NCI-H1092 treated with DMSO at 0.1 percent for 48 hours (cell line): Measurements from ENCODE around the gene SHC3.

ENCODE experiments used
- DNase-seq: peaks from one replicate; lab custom pipeline; 2025; lab: John Stamatoyannopoulos, UW

The SHC3 gene

DNA sequence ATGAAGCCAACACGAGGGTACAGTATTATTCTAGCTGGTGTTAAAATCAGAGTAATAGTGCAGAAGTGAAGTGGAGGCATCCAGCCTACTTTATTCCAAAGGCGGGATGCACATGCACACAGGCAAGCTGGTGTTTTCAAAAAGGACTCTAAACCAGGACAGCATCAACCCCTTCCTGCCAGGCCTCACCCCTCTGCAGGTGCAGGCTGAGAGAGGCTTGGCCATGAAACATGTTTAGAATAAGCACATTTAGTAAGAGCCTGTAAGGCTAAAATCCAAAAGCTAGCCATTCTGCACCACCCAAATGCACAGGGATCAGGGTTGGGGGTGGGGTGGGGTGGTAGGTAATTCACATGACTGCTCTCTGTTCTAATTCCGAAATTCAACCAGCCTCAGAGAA, 71.2 kb downstream of the SHC3 start:
- no peak for DNase-seq

DNA sequence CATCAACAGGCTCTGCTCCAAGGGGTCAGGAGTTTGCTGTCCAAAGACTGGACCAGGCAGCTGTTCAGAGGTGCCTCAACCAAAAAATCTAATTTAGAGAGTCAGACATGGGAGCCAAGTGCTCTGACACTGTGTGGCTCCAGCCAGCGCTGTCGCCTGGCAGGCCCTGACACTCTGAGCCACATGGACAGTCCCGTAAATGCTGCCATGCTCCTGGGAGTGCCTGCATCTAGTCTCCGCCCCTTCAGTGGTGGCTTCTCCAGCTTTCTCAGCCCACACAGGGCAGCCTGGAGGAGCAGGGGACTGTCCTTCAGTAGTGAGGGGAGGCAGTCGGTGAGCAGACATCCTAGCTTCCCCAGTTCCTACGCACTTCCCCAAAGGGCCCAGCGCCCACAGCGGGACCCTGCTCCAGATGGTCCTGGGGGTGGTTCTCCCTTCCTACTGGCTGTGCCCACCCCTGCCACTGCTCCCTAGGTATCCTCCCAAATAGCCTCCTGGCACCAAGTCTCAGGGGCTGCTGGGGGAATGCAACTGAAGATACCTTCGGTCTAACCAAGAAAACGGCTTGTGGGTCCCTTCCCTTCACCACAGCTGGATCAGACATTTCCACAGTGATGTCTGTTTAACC, 72.3 kb downstream of the SHC3 start:
- no peak for DNase-seq

DNA sequence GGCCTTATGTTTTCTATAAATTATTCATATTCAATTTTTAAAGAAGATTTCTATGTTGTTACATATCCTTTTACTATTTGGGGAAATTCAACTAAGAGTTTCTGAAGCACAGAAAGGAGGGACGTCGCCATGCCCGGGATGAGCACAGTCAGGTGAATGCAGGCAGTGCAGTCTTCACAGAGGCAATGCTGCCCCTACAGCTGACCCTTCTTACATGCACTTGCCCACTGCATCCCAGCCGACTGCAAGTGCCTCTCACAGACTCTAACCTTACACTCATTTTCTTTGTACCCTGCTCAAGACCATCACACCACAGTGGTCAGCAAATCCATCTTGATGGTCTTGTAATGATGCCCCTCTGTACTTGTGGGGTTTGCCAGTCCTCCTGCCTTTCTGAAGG, 73.8 kb downstream of the SHC3 start:
- DNase-seq, result no peak

DNA sequence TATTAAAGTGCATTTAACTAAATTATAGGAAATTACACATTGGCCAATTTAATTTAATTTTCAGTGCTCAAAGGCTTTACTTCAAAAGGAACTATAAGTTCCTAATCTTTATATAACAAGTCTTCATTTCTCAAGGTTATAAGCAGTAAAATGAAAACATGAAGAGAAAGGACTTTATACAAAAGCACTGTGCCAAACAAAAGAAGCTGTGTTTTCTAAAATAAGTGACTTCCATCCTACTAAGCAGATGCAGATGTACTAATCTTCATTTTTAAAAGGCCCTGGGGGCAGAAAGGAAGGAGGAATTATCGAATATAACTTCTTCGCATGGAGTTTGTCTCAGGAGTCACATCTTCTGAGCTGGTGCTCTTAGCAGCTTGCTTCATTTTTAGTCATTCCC, 81.4 kb downstream of the SHC3 start:
- no peak for DNase-seq

DNA sequence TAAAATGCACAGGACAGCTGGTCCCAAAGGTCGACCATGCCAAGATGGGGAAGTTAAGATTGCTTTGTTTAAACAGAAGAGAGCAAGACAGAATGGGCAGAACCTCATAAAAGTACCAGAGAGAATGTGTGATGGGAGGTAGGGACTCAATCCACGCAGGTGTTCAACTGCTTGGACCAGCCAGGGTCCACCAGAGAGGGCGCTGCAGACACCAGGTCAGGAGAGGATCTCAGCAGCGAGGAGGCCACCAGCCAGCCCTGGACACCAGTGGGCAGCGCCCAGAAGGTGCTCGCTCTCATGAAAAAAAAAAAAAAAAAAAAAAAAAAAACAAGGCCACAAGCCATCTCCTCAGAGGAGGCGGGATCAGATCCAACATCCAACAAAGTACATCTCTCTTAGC, 81.8 kb downstream of the SHC3 start:
- no peak for DNase-seq

DNA sequence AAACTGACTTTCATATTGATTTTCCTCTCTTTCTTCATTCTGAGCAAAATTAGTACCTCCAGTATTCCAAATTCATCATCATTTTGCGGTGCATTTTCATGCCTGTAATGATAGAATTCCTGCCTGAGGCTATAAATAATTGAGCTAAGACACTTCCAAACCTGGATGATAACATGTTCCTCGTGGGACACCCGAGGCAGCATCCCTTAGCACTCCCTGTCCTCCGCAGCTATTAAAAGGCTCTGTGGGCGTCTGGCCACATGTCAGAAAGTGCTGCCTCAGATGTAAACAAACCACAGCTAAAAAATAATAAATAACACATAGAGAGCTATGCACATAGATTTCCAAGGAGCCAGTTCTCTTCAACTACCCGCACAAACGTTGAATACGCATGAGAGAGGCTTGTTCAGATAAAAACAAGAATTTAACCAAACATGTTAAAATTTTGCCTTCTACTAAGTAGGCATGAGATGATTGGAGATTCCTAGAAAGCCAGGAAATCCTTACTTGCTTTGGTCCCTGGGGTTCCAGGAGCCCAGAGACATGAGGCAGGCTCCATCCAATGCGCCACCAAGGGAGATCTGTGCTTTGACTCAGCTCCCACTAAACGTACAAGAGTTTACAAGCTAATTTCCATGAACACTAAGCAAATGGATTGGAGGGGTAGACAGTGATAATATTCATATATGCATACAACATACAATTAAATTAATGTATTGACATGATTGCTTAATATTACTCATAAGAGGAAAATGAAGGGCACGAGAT, 82.7 kb downstream of the SHC3 start:
- DNase-seq, result no peak

DNA sequence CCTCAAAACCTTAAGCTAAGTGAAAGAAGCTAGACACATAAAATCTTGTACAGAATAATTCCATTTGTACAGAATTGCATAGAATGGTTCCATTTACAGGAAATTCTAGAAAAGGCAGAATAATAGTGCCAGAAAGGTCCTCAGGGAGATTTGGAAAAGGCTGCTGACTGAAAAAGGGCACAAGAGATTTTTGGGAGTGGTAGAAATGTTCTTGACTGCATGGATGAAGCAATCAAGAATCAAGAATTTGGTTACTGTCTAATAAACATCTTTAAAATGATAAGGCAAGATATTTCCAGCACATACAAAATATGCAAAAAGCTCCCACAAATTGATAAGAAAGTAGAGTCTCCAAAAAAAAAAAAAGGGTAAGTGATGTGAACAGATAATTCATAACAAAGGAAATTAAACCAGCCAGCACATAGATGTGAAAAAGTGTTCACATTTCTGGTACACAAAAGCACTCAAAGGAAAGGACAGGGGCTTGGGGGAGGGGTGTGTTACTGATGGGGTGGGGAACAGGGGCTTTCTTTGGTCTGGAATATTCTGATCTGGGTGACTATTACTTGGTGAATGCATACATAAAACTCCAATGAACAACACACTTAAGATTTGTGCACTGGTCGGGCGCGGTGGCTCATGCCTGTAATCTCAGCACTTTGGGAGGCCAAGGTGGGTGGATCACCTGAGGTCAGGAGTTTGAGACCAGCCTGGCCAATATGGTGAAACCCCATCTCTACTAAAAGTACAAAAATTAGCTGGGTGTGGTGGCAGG, 85.2 kb downstream of the SHC3 start:
- DNase-seq, result no peak

DNA sequence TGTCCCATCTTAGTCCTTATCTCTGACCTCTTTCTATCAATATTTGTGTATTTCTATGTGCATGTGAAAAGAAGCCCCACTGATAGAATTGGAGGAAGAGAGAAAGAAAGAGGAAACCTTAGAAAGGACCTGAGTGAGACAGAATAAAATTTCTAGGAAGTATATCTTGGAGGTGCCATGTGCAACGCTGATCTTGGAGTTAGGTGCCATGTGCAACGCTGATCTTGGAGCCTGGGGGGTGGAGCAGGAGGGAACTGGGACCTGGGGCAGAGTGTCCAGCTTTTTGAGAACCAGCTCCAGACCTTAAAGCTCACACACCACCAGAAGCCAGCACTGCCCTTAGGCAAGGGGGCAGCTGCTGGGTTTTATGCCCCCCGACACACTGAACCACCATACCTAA, 89.4 kb downstream of the SHC3 start:
- no peak for DNase-seq

DNA sequence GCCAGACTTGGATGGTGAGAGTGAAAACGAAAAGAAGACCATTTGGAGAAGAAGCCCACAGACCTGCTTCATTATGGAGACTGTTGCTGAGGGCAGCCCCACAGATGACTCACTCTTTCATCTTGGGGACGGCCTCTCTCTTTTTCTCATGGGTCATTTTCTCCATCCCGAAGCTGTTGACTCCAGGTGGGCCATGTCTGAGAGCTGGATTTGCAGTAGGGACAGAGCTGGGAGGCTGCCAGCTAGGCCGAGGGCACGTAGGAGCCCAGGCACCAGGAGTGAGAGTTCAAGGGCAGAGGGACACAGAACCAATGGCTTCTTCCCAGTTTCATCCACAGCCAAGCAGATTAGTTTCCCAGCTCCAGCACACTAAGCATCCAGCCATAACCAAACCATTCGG, 95.0 kb downstream of the SHC3 start:
- no peak for DNase-seq

DNA sequence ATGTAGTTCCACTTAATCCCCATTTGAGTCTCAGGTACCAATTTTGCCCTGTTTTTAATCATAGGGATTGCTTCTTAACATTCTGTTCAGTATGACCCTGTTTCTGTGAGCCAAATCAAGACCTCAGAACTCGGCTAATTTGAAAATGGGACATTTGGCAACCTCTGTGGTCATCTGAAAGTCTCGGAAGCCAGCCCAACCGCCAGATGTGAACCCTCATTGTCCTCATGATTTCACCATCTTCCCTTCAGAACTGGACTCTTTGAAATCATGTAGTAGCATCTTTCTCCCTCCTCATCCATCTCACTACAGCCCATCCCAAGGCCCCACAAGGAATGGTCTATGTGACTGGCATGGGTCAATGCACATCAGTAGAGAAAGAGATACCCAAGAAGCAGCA, 98.4 kb downstream of the SHC3 start:
- DNase-seq, result no peak

DNA sequence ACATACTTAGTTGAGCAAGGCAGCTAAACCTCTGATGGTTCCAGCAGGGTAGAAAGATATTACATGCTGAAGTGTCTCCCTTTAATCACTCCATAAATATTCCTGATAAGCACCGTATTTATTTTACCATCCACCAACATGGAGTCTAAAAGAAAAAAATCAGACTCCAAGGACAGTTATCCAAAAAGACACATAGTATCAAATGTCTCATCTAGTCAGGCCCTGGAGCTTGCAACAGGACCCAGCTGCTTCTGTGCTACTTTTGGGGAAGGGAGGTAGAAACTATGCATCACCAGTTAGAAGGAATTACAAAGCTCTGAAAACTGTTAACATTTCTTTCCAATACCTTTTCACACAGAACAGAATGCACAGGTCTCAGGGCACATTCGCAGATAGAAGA, 99.2 kb downstream of the SHC3 start:
- DNase-seq, result no peak

DNA sequence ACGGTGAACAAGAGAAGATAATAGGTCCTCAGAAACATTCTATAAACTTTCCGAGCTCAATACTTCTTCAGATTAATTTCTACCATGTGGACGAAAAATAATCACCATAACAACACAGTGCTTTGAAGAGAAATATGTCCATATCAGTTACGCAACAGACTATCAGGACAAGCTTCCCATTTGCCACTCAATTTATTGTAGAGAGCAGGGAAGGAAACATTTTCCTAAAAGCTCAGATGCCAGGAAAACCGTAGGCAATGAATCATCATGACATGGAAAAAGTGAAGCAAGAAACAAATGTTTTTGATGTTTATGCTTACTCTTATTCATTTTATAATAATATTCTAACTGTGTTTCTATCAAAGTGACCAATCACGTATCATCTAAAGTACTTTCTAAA, 99.8 kb downstream of the SHC3 start:
- DNase-seq, result no peak

DNA sequence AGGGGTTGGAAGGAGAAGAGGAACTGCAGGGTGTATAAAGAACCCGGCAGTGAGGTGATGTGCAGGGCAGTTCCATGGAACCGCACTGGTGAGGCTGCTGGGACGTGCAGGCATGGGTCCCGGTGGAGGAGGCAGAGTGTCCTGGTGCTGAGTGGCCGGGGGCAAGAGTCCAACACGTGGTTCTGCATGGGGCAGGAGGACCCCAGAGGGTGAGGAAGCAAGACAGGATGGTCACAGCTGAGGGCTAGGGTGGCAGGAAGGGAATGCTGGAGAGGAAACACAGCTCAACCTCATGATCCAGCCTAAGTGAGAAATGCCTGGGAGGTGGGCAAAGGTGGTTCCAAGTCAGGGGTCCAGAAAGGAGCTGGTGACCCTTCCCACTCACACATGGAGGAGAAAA, 100.2 kb downstream of the SHC3 start:
- no peak for DNase-seq

DNA sequence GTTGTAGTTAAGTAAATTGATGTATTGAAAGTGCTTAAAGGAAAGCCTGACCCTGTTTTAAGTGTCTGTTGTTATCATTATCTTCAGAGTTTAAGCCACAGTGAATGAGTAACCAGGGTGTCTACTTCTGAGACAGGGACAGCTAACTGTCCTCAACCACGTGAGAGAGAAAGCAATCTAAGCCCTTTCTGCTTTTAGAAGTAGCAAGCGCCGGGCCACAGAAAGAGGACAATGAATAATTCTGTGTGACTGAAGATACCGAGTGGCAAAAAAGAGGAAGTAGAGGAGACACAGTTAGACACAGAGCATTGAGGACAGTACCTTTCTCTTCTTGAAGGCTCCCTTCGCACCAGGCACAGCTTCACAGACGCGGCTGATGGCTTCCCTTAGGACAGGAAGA, 101.1 kb downstream of the SHC3 start:
- DNase-seq, result no peak

DNA sequence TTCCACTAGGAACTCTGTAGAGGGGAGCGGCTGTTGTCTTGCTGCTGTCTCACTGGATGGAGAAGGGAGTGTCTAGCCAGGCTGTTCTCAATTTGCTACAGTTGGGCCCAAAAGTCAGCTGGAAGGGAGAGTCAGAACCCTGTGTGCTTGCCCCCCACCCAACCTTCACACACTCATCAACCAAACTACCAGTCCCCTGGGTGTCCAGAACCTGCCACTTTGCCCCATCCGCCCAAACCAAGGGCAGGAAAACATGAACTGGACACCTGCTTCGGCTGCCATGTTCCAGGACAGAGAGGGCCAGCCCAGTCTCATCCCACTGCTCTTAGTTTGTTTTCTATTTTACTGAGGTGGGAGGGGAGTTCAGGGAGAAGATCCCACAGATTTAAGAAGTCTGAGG, 105.2 kb downstream of the SHC3 start:
- DNase-seq, result no peak

DNA sequence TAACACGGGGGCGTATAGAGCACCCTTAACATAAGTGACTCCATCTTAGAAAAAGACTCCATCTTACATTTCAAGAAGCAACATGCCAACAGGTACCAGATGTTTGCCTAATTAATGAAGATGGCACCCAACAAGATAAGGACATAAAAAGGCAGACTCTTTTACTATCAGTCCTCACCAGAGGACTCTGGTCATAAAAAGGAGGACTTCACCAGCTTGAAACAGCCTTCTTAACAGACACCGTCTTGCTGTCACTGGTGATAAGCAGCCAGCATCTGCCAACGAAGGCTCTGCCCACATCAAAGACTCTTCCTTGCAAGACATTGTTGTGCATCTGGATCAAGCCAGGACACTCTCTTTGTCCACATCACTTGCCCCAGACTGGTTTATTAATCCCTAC, 107.0 kb downstream of the SHC3 start:
- no peak for DNase-seq

DNA sequence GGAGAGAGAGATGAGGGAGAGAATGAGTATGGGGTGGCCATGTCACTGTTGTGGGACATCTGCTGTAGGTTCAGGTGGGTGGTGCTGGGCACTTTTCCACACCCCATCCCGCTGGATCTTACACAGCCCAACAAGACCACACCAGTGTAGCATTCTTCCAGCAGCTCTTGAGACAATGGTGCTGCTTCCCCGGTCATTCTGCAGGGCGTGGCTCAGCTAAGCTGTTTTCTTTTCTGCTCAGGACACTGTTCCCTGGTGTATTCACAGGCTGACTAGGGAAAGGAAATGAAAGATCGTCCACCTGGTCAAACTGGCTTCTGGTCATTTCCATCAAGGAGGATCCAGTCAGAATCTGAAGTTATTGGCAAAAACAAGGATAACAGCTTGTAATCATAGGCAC, 111.8 kb downstream of the SHC3 start:
- no peak for DNase-seq

DNA sequence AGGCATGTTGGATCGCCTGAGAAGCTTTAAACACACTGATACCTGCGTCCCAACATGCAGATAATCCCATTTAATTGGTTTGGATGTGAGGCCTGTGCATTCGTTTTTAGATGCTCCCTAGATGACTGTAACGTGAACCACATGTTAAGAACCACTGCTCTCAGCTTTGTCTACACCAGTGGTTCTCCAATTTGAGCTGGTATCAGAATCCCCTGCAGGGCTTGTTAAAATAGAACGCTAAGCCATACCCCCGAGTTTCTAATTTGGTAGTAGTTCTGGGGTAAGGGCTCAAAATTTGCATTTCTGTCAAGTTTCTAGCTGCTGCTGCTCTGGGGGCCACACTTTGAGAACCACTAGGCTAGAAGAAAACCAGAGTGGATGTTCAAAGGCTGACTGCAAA, 112.7 kb downstream of the SHC3 start:
- DNase-seq, result no peak

DNA sequence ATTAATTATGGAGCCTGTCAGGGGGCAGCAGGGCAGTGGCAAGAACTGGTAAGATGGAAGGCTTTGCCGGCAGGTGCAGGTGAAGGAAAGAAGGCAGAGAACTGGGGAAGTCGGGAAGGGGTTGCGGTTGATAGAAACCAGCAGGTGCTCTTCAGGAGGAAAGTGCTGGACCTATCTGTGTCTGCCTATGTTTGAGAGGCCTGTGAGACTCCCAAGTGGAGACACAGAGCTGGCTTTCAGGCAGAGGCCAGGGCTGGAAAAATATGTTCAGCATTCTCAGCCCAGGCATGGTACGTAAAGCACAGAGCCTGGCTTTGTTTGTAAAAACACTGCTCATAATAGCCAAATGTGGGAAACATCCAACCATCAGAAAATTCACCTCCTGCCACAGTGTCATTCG, 117.8 kb downstream of the SHC3 start:
- no peak for DNase-seq

DNA sequence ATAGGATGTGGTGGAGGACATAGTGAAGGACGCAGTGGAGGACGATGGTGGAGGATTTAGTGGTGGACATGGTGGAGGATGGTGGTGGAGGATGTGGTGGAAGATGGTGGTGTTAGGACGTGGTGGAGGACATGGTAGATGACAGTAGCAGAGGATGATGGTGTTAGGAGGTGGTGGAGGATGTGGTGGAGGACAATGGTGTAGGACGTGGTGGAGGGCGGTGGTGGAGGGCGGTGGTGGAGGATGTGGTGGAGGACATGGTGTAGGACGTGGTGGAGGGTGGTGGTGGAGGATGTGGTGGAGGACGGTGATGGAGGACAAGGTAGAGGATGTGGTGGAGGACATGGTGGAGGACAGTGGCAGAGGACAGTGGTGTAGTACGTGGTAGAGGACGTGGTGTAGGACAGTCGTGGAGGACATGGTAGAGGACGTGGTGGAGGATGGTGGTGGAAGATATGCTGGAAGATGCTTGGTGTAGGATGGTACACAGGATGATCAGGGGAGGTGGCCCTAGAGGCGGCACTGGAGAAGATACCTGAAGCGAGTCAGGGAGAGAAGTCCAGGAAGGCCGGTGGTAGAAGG, 118.6 kb downstream of the SHC3 start:
- DNase-seq, result no peak

DNA sequence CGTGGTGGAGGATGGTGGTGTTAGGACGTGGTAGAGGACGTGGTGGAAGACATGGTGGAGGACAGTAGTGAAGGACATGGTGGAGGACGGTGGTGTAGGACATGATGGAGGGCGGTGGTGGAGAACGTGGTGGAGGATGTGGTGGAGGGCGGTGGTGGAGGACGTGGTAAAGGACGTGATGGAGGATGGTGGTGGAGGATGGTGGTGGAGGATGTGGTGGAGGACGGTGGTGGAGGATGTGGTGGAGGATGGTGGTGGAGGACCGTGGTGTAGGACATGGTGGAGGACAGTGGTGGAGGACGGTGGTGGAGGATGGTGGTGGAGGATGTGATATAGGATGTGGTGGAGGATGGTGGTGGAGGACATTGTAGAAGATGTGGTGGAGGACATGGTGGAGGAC, 119.7 kb downstream of the SHC3 start:
- DNase-seq, result no peak

DNA sequence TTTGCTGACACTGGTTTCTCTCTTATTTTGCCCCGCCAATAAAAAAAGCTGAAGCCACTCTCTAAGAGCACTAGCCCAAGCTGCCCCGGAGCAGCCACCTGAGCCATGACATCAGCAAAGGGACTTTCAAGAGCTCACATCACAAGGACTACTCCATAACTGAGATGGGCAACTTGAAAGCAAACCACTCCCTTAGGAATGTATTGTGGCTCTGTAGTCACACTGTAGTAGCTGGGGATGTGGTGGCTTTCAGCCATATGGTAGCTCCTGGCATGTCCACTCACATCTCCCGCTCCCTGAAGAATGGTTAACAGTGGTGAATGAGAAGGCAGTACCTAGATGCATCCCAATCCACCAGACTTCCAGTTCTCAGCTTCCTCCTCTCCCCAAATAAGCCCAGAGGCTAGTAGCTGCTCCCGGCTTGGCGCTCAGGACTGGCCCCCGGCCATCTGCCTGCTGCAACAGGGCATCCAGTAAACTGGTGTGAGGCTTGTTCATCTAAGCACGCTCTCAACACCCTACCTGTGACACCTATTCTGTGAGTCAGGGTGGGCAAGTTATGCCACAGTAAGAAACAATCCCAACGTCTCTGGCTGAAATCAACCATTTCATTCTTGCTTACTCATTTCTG, 123.6 kb downstream of the SHC3 start:
- DNase-seq, result no peak

DNA sequence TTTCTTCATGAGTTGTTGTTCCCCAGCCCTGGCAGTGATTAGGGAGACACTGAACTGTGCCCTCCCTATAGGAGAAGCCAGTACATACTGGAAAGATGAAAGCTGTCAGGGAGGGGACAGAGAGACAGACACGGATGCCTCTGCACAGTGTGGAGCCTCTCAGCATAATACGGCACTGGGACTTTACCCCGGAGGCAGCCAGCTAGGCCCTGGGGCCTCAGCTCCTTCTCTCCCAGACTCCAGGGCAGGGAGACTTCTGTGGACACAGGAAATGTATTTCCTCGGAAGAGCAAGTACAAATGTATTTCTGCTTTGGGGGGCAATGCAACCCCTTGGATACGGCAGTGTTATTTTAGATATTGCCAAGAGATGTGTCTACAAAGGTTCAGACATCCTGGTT, 125.3 kb downstream of the SHC3 start:
- DNase-seq, result no peak
